ENCODE measurements around the gene BLOC1S5.

Gene BLOC1S5

DNA sequence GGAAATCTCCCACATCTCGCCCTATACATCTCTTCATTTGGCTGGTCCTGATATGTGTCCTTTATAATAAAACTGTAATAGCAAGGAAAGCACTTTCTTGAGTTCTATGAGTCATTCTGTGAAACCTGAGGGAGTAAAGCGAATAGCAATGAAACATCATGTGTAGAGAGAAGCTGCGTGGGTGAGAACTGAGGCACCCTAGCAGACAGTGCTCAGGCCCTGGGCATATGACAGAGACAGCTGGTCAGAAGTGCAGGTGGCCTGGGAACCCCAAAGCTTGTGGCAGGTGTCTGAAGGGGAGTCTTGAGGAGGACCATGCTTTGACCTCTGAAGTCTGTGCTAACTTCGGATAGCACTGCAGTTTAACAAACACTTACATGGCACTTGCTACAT lies 1.3 kb upstream of the BLOC1S5 start:
- no peaks in the 10 kb centered on the region for H3K9me3 ChIP-seq (replicated peaks in 1 of 11)
- H3K36me3 ChIP-seq, result peaks cover 0 to 19% (median 16%) of the 10 kb centered on the region in 11 experiments; a peak in 21 of 22 replicates
- no peaks in the 10 kb centered on the region for H3K27me3 ChIP-seq
- TF ChIP-seq Cebpa-rat (IDR thresholded peaks at IDR 0.05), result no peak
- H3K4me1 ChIP-seq, result peaks cover 9 to 26% (median 21%) of the 10 kb centered on the region in 10 experiments
- peak overlapping the region in 4 of 11 experiments; percentile 91 to 96 (median 92); a peak in 6 of 22 replicates for H3K27ac ChIP-seq
- H3K9ac ChIP-seq, result no peak overlapping the region
- H3K4me3 ChIP-seq, result no peak overlapping the region
- peak overlapping the region in 7 of 11 experiments; percentile 72 to 84 (median 78); a peak in 10 of 22 replicates for H3K4me2 ChIP-seq
- no peaks in the 10 kb centered on the region for H4K20me1 ChIP-seq

DNA sequence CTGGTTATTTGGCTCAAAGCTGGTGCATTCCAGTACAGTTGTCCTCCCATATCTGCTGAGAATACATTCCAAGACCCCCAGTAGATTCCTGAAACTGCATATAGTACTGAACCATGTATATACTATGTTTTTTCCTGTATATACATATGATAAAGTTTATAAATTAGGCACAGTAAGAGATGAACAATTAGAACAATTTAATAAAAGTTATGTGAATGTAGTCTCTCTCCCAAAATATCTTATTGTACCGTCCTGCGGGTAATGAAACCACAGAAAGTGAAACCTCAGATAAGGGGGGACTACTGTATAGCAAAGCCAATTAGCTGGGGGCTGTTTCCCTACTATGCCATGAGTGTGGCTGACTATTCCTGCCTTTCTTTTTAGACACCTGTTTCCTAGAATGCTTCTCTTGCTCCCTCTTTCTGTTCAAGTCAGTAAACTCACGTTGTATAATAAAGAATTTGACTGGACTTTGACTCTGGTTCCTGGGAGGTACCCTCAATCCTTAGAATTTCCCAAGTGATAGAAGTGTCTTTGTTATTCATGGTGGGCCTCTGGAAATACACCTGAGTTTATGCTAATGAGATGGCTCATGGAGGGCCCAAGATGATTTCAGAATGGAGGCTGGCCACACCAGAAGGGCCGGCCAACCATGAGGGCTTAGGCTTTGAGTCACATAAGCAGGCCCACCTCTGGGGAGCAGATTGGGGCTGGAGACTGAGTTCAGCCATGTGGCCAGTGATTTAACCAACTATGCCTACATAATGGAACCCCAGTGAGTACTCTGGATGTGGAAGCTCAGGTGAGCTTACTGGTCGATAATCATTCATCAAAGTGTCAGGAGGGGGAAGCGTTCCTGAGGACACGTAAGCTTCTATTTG lies 689 bp upstream of the BLOC1S5 start:
- Histone ChIP-seq H3K4me2 (peak overlapping the region; percentile 69 to 84 (median 78)), H3K27me3 (no peaks in the 10 kb centered on the region), H3K4me1 (peaks cover 9 to 31% (median 23%) of the 10 kb centered on the region in 10 experiments), H3K9me3 (replicated peaks in 1 of 11) (no peaks in the 10 kb centered on the region), H3K9ac (peak overlapping the region; percentile 84 to 97 (median 92)), H3K4me3 (peak overlapping the region; percentile 81 to 97 (median 85)), H4K20me1 (no peaks in the 10 kb centered on the region), H3K36me3 (peaks cover 6 to 25% (median 21%) of the 10 kb centered on the region in 11 experiments; a peak in 21 of 22 replicates), H3K27ac (peak overlapping the region; percentile 76 to 96 (median 92))
- TF ChIP-seq Cebpa-rat (IDR thresholded peaks at IDR 0.05), result no peak

DNA sequence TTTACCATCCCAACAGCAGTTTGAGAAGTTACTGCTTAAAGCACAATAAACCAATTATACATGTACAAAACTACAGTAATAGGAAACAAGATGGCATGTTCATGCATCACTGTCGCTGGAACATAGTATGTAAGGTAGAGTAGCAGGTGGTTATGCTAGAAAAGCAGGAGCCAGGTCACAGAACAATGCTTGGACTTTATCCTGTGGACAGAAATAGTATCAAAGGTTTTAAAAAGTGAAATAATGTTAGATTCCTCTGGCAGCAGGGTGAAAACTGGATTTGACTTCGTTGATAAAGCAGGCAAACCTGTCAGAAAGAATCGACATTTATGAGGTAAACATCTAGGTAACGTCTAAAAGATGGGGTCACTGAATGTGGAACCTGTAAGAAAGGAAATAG lies 2.5 kb downstream of the BLOC1S5 start:
- no peak for TF ChIP-seq Cebpa-rat (IDR thresholded peaks at IDR 0.05)
- no peak overlapping the region for H3K4me3 ChIP-seq
- no peaks in the 10 kb centered on the region for H3K9me3 ChIP-seq (replicated peaks in 1 of 11)
- H3K4me1 ChIP-seq, result peaks cover 9 to 31% (median 23%) of the 10 kb centered on the region in 10 experiments
- peaks cover 21 to 53% (median 42%) of the 10 kb centered on the region in 11 experiments; a peak in 21 of 22 replicates for H3K36me3 ChIP-seq
- no peak overlapping the region for H3K27ac ChIP-seq
- no peak overlapping the region for H3K4me2 ChIP-seq
- H4K20me1 ChIP-seq, result peaks cover 0 to 8% (median 0%) of the 10 kb centered on the region in 11 experiments; a peak in 2 of 22 replicates
- H3K27me3 ChIP-seq, result no peaks in the 10 kb centered on the region
- peak overlapping the region in 1 of 11 experiments; percentile 10; a peak in 1 of 22 replicates for H3K9ac ChIP-seq

DNA sequence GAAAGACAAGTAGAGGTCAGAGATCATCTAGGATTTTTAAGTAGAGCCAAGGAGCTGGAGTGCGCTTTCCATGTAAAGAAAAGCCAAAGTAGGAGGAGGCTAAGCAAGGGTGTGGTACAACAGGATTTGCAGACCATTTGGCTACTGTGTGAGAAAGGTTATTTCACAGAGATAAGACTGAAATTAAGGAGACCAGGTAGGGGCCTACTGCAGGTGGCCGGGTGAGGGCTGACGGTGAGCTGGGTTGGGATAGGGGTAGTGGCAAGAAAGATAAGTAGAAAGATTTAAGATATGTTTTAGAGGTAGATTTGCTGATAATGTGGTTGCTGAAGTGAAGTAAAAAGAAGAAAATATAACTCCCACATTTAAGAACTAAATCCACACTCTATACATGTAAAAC lies 3.8 kb downstream of the BLOC1S5 start:
- no peaks in the 10 kb centered on the region for H3K9me3 ChIP-seq (replicated peaks in 1 of 11)
- peaks cover 34 to 67% (median 55%) of the 10 kb centered on the region in 11 experiments; a peak in 21 of 22 replicates for H3K36me3 ChIP-seq
- peaks cover 9 to 24% (median 18%) of the 10 kb centered on the region in 10 experiments for H3K4me1 ChIP-seq
- H3K4me2 ChIP-seq, result no peak overlapping the region
- H3K9ac ChIP-seq, result no peak overlapping the region
- no peaks in the 10 kb centered on the region for H3K27me3 ChIP-seq
- no peak for TF ChIP-seq Cebpa-rat (IDR thresholded peaks at IDR 0.05)
- no peak overlapping the region for H3K4me3 ChIP-seq
- no peak overlapping the region for H3K27ac ChIP-seq
- peaks cover 0 to 8% (median 0%) of the 10 kb centered on the region in 11 experiments; a peak in 2 of 22 replicates for H4K20me1 ChIP-seq

DNA sequence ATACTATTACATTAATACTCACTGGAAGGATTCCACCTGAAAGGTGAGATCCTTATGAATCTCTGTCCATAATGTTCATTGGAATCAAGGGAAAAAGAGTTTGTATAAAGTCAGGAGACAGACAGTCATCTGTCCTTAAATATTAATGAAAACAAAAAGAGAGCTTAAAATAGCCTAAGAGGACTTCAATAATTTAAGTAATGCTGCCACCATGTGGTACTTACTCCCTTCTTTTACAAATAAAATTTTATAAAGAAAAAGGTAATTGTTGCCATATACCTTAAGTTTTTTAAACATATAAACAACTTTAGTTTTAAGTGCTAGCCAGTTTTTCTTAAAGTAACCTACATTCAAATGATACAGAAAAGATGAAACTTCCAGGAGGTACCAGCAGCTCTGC lies 5.1 kb downstream of the BLOC1S5 start:
- Histone ChIP-seq H3K4me2 (no peak overlapping the region), H3K36me3 (peaks cover 39 to 80% (median 65%) of the 10 kb centered on the region in 11 experiments; a peak in 21 of 22 replicates)

DNA sequence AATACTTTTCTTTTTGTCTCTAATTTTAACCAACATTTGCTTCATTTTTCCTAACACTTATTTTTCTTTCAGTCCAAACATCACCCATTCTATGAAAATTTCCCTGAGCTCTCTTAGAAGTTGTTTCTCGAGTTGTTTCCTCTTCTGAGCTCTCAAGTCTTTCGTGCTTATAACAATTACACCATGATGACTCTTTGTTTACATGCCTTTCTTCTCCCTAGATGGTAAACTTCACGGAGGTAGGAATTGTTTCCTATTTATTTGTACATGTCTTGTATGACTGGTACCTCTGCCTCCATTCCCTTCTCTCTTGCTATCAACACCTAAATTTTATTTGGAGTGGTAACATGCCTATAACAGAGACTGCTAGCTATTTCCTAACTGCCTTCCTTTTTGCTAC lies 6.4 kb downstream of the BLOC1S5 start:
- peaks cover 0 to 8% (median 0%) of the 10 kb centered on the region in 11 experiments; a peak in 2 of 22 replicates for H4K20me1 ChIP-seq
- H3K9ac ChIP-seq, result no peak overlapping the region
- no peak overlapping the region for H3K4me2 ChIP-seq
- peaks cover 0 to 10% (median 4%) of the 10 kb centered on the region in 10 experiments; a peak in 10 of 20 replicates for H3K4me1 ChIP-seq
- H3K27me3 ChIP-seq, result no peaks in the 10 kb centered on the region
- H3K9me3 ChIP-seq (replicated peaks in 1 of 11), result no peaks in the 10 kb centered on the region
- TF ChIP-seq Cebpa-rat (IDR thresholded peaks at IDR 0.05), result no peak
- no peak overlapping the region for H3K4me3 ChIP-seq
- peaks cover 39 to 83% (median 68%) of the 10 kb centered on the region in 11 experiments; a peak in 21 of 22 replicates for H3K36me3 ChIP-seq
- no peak overlapping the region for H3K27ac ChIP-seq

More for the DNA sequence above, 5.1 kb downstream of the BLOC1S5 start:
- no peak overlapping the region for H3K4me3 ChIP-seq
- peaks cover 0 to 8% (median 0%) of the 10 kb centered on the region in 11 experiments; a peak in 2 of 22 replicates for H4K20me1 ChIP-seq
- no peak for TF ChIP-seq Cebpa-rat (IDR thresholded peaks at IDR 0.05)
- H3K4me1 ChIP-seq, result peaks cover 0 to 15% (median 8%) of the 10 kb centered on the region in 10 experiments; a peak in 15 of 20 replicates
- no peaks in the 10 kb centered on the region for H3K9me3 ChIP-seq (replicated peaks in 1 of 11)
- H3K27ac ChIP-seq, result no peak overlapping the region
- no peak overlapping the region for H3K9ac ChIP-seq
- H3K27me3 ChIP-seq, result no peaks in the 10 kb centered on the region

DNA sequence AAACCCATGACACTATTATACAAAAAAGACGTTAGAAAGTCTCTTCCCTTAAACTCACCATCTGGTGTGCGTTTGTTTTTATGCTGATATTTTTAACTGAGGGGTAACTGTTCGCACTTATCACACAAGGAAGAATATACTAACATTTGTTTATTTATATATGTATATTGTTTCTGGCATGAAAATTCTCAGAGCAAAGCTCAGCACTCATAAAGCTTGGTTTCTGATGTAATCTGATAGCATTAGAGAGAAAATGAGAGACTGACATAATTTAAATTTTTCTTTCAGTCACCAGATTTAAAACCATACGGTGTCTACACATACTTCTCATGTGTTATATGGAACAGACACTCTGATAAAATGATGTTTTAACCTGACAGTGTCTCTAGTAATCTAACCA lies 6.9 kb downstream of the BLOC1S5 start:
- peaks cover 0 to 6% (median 0%) of the 10 kb centered on the region in 10 experiments; a peak in 4 of 20 replicates for H3K4me1 ChIP-seq

DNA sequence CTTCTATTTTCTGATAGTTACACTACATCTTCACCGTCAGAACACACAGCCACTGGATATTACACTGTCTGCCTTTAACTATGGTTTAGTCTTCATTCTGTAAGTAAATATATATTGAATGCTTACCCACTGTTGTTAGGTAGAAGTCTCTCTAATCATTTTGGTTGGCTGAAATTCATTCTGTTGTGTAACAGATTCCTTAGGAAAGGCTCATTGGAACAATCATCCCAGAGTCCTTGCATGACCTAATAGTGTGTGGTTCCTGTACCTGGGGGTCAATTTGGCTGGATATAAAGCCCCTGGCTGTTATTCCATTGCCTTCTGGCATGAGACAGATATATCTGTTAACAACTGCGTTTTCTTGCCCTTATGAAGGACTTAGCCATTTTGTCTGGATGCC lies 9.9 kb downstream of the BLOC1S5 start:
- Histone ChIP-seq H3K9ac (no peak overlapping the region), H3K4me1 (no peaks in the 10 kb centered on the region), H3K27me3 (no peaks in the 10 kb centered on the region), H3K9me3 (replicated peaks in 1 of 11) (no peaks in the 10 kb centered on the region), H3K4me2 (no peak overlapping the region), H4K20me1 (peaks cover 0 to 8% (median 0%) of the 10 kb centered on the region in 11 experiments; a peak in 2 of 22 replicates), H3K4me3 (no peak overlapping the region), H3K27ac (no peak overlapping the region), H3K36me3 (peaks cover 49 to 85% (median 64%) of the 10 kb centered on the region in 11 experiments)
- no peak for TF ChIP-seq Cebpa-rat (IDR thresholded peaks at IDR 0.05)

More for the DNA sequence above, 6.9 kb downstream of the BLOC1S5 start:
- no peak overlapping the region for H3K27ac ChIP-seq
- no peak for TF ChIP-seq Cebpa-rat (IDR thresholded peaks at IDR 0.05)
- no peak overlapping the region for H3K4me3 ChIP-seq
- peaks cover 0 to 8% (median 0%) of the 10 kb centered on the region in 11 experiments; a peak in 2 of 22 replicates for H4K20me1 ChIP-seq
- H3K36me3 ChIP-seq, result peaks cover 42 to 88% (median 70%) of the 10 kb centered on the region in 11 experiments; a peak in 21 of 22 replicates
- H3K4me2 ChIP-seq, result no peak overlapping the region
- H3K9me3 ChIP-seq (replicated peaks in 1 of 11), result no peaks in the 10 kb centered on the region
- H3K27me3 ChIP-seq, result no peaks in the 10 kb centered on the region
- H3K9ac ChIP-seq, result no peak overlapping the region

Data from BLaER1 treated with 17β-estradiol and CSF1 and Interleukin-3, amounts not matched to agents 10 nM and 100 nM (cell line).